ENCODE measurements around the gene ATRN.

GRCh38 chr20:3485913-3486312 is 15.1 kb downstream of the ATRN start:
- TF ChIP-seq, protein P1, sequence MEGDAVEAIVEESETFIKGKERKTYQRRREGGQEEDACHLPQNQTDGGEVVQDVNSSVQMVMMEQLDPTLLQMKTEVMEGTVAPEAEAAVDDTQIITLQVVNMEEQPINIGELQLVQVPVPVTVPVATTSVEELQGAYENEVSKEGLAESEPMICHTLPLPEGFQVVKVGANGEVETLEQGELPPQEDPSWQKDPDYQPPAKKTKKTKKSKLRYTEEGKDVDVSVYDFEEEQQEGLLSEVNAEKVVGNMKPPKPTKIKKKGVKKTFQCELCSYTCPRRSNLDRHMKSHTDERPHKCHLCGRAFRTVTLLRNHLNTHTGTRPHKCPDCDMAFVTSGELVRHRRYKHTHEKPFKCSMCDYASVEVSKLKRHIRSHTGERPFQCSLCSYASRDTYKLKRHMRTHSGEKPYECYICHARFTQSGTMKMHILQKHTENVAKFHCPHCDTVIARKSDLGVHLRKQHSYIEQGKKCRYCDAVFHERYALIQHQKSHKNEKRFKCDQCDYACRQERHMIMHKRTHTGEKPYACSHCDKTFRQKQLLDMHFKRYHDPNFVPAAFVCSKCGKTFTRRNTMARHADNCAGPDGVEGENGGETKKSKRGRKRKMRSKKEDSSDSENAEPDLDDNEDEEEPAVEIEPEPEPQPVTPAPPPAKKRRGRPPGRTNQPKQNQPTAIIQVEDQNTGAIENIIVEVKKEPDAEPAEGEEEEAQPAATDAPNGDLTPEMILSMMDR (IDR thresholded peaks at IDR 0.05) = no peak
- TF ChIP-seq POLR2AphosphoS5 (IDR thresholded peaks at IDR 0.05) = no peak
